ENCODE results near the gene ZNF597.

DNA sequence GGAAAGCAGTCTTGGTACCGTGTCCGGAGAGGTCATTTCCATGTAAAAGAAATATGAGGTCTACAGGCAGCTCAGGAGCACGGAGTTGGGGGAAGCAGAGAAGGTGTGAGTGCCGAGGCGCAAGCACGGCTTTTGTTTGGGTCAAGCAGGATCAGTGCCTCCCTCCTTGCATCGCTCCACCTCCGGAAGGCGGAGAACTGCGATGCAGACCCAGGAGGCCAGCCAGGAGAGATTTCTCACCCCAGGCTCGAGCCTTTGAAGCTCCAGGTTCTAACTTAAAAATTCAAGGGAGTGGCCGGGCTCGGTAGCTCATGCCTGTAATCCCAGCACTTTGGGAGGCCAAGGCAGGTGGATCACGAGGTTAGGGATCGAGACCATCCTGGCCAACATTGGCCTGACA lies 25.2 kb upstream of the ZNF597 start:
- TF ChIP-seq, protein P1, sequence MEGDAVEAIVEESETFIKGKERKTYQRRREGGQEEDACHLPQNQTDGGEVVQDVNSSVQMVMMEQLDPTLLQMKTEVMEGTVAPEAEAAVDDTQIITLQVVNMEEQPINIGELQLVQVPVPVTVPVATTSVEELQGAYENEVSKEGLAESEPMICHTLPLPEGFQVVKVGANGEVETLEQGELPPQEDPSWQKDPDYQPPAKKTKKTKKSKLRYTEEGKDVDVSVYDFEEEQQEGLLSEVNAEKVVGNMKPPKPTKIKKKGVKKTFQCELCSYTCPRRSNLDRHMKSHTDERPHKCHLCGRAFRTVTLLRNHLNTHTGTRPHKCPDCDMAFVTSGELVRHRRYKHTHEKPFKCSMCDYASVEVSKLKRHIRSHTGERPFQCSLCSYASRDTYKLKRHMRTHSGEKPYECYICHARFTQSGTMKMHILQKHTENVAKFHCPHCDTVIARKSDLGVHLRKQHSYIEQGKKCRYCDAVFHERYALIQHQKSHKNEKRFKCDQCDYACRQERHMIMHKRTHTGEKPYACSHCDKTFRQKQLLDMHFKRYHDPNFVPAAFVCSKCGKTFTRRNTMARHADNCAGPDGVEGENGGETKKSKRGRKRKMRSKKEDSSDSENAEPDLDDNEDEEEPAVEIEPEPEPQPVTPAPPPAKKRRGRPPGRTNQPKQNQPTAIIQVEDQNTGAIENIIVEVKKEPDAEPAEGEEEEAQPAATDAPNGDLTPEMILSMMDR (IDR thresholded peaks at IDR 0.05; ENCODE audit: low read depth, low read length, poor library complexity, severe bottlenecking) = no peak
- no peak for TF ChIP-seq EZH2phosphoT487 (IDR thresholded peaks at IDR 0.05; ENCODE audit: borderline replicate concordance, low read length)
